K562 (cell line): ENCODE data around the gene GLRX2. TPM values are rescaled to one million over a fixed set of nuclear protein-coding genes. Genes with fewer than 3 reads are reported as not detected.
A peak's percentile ranks its signal among the peaks of the same experiment; 100 is the strongest.

Experiments used
- CBFA2T3 ChIP-seq: fragments of 450-650 bp; IDR thresholded peaks from 2 replicates; pipeline ENCODE4 v1.6.1; 2017
- DPF2 ChIP-seq: fragments of 450-650 bp; IDR thresholded peaks from 2 replicates; pipeline ENCODE4 v1.6.1; 2016
- EHMT2 ChIP-seq: fragments of 450-650 bp; IDR thresholded peaks from 2 replicates; pipeline ENCODE4 v1.6.1; 2018; ENCODE audit warnings: antibody characterized with exemption
- ETV6 ChIP-seq, 3 experiments: fragments of 150-350 bp in 1 of 3; sonication (generic) in 1 of 3; formaldehyde crosslinking in 1 of 3; IDR thresholded peaks; 2 replicates each; pipeline versions ENCODE4 v1.6.1 to v1.8.0; 2014 to 2022; ENCODE audit warnings: borderline replicate concordance in 2 of 3, low read depth in 2 of 3, antibody characterized with exemption in 1 of 3, low read length in 1 of 3, mild to moderate bottlenecking in 1 of 3, missing genetic modification reagents in 1 of 3
- HDGF ChIP-seq: fragments of 450-650 bp; IDR thresholded peaks from 2 replicates; pipeline ENCODE4 v1.6.1; 2016
- HNRNPK ChIP-seq: fragments of 200-400 bp; formaldehyde crosslinking; IDR thresholded peaks from one replicate; pipeline ENCODE4 v1.6.1; 2018; ENCODE audit warnings: mild to moderate bottlenecking, low read depth, low read length; ENCODE audit not compliant: poor library complexity, severe bottlenecking
- MEIS2 ChIP-seq: fragments of 450-650 bp; IDR thresholded peaks from 2 replicates; pipeline ENCODE4 v1.6.1; 2014; ENCODE audit warnings: mild to moderate bottlenecking; ENCODE audit not compliant: partially characterized antibody
- RFX5 ChIP-seq: IDR thresholded peaks from 2 replicates; pipeline ENCODE4 v1.6.1; 2011; ENCODE audit warnings: low read depth, mild to moderate bottlenecking, improper control_type of control experiment, low read length
- RNF2 ChIP-seq: sonication (generic); IDR thresholded peaks from 2 replicates; pipeline ENCODE4 v1.6.1; 2016
- SRF ChIP-seq, 2 experiments: fragments of 250-450, 450-650 bp in 1 of 2; sonication (Bioruptor Pico) in 1 of 2; sonication (generic) in 1 of 2; formaldehyde crosslinking; IDR thresholded peaks; 2 replicates each; pipeline versions ENCODE4 v1.5.0 to v1.5.1; 2020 to 2022; ENCODE audit warnings: mild to moderate bottlenecking in 1 of 2, missing genetic modification reagents in 1 of 2
- THAP12 ChIP-seq: fragments of 250-450 bp; sonication (Bioruptor Pico); IDR thresholded peaks from 2 replicates; pipeline ENCODE4 v1.9.0; 2021; ENCODE audit warnings: mild to moderate bottlenecking, inconsistent platforms
- ZFX ChIP-seq: sonication (generic); formaldehyde crosslinking; IDR thresholded peaks from 2 replicates; pipeline ENCODE4 v1.8.0; 2022; ENCODE audit warnings: mild to moderate bottlenecking, missing genetic modification reagents, moderate library complexity
- ZNF133 ChIP-seq: fragments of 250-450 bp; sonication (Bioruptor Pico); IDR thresholded peaks from 2 replicates; pipeline ENCODE4 v1.4.0; 2020; ENCODE audit warnings: mild to moderate bottlenecking
- ZNF263 ChIP-seq: sonication (generic); formaldehyde crosslinking; IDR thresholded peaks from 2 replicates; pipeline ENCODE4 v1.8.0; 2022; ENCODE audit warnings: mild to moderate bottlenecking, missing genetic modification reagents, borderline replicate concordance
- ZNF347 ChIP-seq: fragments of 450-650 bp; formaldehyde crosslinking; IDR thresholded peaks from 2 replicates; pipeline ENCODE4 v1.4.0; 2020; ENCODE audit warnings: low read depth, mild to moderate bottlenecking, moderate library complexity
- ZNF592 ChIP-seq: fragments of 450-650 bp; IDR thresholded peaks from 2 replicates; pipeline ENCODE4 v1.6.1; 2017; ENCODE audit warnings: antibody characterized with exemption, mild to moderate bottlenecking
- ZNF766 ChIP-seq: fragments of 200-800 bp; sonication (Bioruptor generic); conservative IDR thresholded peaks from 2 replicates; pipeline ENCODE4 v1.6.1; 2016; ENCODE audit warnings: missing genetic modification characterization, missing compliant biosample characterization
- ZNF780A ChIP-seq: fragments of 250-450 bp; sonication (Bioruptor Pico); IDR thresholded peaks from 2 replicates; pipeline ENCODE4 v1.5.0; 2021; ENCODE audit warnings: mild to moderate bottlenecking
- polyA plus RNA-seq, 8 experiments: library from polyadenylated mRNA; depleted of rRNA in 4 of 8; stranded (reverse) in 5 of 8; unstranded in 3 of 8; fragments of >200 nt; fragmentation: Nextera tagmentation in 2 of 8; fragmentation: Illumina TruSeq in 1 of 8; extraction: Ambion mirVana in 2 of 8; extraction: Trizol in 1 of 8; gene quantifications; 2 replicates each; pipeline versions ENCODE4 v1.2.1 to v1.2.3, GENCODE V29; 2011 to 2014; ENCODE audit warnings: inconsistent platforms in 1 of 8, missing spikeins in 1 of 8
- total RNA-seq, 7 experiments: library from RNA; depleted of rRNA in 6 of 7; stranded (reverse); fragments of >200 nt in 6 of 7; fragmentation: Illumina TruSeq in 2 of 7; extraction: Trizol in 2 of 7; gene quantifications; 2 replicates each; pipeline versions ENCODE4 v1.2.1 to v1.2.3, GENCODE V29; 2011 to 2021; ENCODE audit warnings: low replicate concordance in 1 of 7
- TF ChIP-seq, protein P1 (sequence below): fragments of 450-650 bp; formaldehyde crosslinking; IDR thresholded peaks from 2 replicates; pipeline ENCODE4 v1.4.0; 2020; ENCODE audit warnings: mild to moderate bottlenecking
- TF ChIP-seq, protein P2 (sequence below): fragments of 450-650 bp; IDR thresholded peaks from 2 replicates; pipeline ENCODE4 v1.6.1; 2016; ENCODE audit warnings: low read depth, mild to moderate bottlenecking, moderate library complexity

Gene GLRX2
- total and polyA plus RNA-seq, 9 of the 15 experiments (the other 6 are each of a cell fraction or from before 2014, with no cell fraction given) = 13.3 to 82.6 (median 55.1) TPM

GRCh38 chr1:193118194-193118593 is 13.0 kb upstream of the GLRX2 start (continued):
- TF ChIP-seq ZNF592 = peak; percentile 20; the same call in 1 of the 2 replicates
- TF ChIP-seq RFX5 = 0 out of 2 replicates have a peak, but pooled peaks have one; percentile 9
- no peak for TF ChIP-seq EHMT2
- TF ChIP-seq ZNF347 = no peak
- no peak for TF ChIP-seq ZFX
- TF ChIP-seq MEIS2 = peak; percentile 92
- no peak for TF ChIP-seq HNRNPK
- TF ChIP-seq, protein P1, sequence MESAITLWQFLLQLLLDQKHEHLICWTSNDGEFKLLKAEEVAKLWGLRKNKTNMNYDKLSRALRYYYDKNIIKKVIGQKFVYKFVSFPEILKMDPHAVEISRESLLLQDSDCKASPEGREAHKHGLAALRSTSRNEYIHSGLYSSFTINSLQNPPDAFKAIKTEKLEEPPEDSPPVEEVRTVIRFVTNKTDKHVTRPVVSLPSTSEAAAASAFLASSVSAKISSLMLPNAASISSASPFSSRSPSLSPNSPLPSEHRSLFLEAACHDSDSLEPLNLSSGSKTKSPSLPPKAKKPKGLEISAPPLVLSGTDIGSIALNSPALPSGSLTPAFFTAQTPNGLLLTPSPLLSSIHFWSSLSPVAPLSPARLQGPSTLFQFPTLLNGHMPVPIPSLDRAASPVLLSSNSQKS (CRISPR knock-in tag) = no peak
- no peak for TF ChIP-seq THAP12 (CRISPR knock-in tag)
- TF ChIP-seq SRF (CRISPR knock-in tag; IDR thresholded peaks at IDR 0.05) = no peak
- TF ChIP-seq RNF2 = no peak
- TF ChIP-seq HDGF = no peak
- no peak for TF ChIP-seq ZNF780A
- 0 out of 2 replicates have a peak, but pooled peaks have one; percentile 11 for TF ChIP-seq CBFA2T3
- TF ChIP-seq, protein P2, sequence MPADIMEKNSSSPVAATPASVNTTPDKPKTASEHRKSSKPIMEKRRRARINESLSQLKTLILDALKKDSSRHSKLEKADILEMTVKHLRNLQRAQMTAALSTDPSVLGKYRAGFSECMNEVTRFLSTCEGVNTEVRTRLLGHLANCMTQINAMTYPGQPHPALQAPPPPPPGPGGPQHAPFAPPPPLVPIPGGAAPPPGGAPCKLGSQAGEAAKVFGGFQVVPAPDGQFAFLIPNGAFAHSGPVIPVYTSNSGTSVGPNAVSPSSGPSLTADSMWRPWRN = 0 out of 2 replicates have a peak, but pooled peaks have one; percentile 36
- no peak for TF ChIP-seq ZNF263
- TF ChIP-seq DPF2 = peak; percentile 17; the same call in 1 of the 2 replicates
- no peak for TF ChIP-seq ZNF766 (CRISPR knock-in tag)
- no peak for TF ChIP-seq ZNF133 (CRISPR knock-in tag)
- no peak for TF ChIP-seq ETV6 (IDR thresholded peaks at IDR 0.05; ENCODE audit: borderline replicate concordance in 1 of 2, low read depth in 2 of 2, low read length in 1 of 2)
- TF ChIP-seq ETV6 (CRISPR knock-in tag; IDR thresholded peaks at IDR 0.05; ENCODE audit: borderline replicate concordance) = no peak
